Fibroblast of skin of left biceps (primary cell): ENCODE measurements around the gene COMMD4.
"Not testable (repeated sequence)": the region's sequence is repeated elsewhere in the genome, so short reads cannot be mapped to it uniquely, and the experiment has no call there.

Experiments
- DNase-seq, 2 experiments: peaks; one replicate each; pipeline ENCODE4 v3.0.0-alpha.2; 2013; ENCODE audit warnings: low read depth in 2 of 2

The COMMD4 gene

DNA sequence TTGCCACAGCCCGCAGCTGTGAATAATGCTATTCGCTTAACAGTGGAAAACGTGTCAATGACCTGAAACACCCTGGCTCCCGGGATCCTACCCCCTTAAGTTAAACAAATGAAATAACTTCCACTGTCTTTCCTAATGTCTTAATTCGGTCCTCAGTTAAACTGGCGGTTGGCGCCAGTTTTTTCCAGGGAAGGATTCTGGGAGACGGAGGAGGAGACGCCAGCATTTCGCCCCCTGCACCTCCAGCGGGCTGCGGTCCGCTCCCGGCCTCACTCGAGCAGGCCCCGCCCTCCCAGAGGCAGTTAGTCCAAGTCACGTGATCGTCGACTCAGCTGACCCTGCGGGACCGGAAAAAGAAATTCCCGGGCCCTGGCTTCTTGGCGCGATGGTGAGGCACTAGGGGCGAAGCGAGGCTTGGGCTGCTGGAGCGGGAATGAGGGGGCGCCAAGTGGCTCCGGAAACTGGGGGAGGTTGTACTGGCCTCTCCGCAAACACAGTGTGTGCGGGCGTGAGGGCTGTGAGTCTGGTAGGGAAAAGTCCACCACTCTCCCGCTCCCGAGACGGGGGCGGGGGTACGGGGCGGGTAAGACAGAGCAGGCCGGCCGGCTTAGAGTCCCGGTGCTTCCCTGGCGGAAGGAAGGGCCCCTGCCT is at the start of gene COMMD4:
Gene COMMD4, plus strand, starts transcription at position 359 of the 651 bp plus-strand sequence. Its CDS starts 27 bp downstream, at position 386.
- DNase-seq, result peak; percentile 91

GRCh38 chr15:75293660-75294059 is 42.2 kb upstream of the COMMD4 start:
- not testable (repeated sequence) for DNase-seq

- not testable (repeated sequence) for DNase-seq
Measured at GRCh38 chr15:75298541-75299310, 37.1 kb upstream of the COMMD4 start.

GRCh38 chr15:75299311-75299688 is 36.6 kb upstream of the COMMD4 start:
- DNase-seq, result not testable (repeated sequence)

DNA sequence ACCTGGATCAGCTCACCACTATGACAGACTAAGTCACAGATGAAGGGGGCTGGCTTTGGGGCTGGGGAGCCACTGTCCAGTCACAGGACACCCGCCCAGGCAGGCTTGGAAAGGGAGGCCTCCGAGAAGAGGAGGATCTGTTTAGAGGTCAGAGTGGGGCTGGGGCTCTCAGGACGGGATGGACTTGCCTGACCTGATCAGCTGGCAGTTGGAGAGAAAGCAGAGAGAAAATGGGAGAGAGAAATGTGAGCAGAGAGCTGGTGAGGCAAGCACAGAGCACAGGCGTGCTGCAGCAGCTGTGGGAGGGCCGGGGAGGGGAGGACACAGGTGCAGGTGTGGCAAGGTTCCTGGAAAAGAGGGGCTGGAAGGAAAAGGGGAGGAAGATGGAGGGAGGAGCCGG is 35.8 kb upstream of the COMMD4 start:
- not testable (repeated sequence) for DNase-seq

GRCh38 chr15:75302318-75302717 is 33.5 kb upstream of the COMMD4 start:
- no peak for DNase-seq

GRCh38 chr15:75302753-75303152 is 33.1 kb upstream of the COMMD4 start:
- not testable (repeated sequence) for DNase-seq

DNA sequence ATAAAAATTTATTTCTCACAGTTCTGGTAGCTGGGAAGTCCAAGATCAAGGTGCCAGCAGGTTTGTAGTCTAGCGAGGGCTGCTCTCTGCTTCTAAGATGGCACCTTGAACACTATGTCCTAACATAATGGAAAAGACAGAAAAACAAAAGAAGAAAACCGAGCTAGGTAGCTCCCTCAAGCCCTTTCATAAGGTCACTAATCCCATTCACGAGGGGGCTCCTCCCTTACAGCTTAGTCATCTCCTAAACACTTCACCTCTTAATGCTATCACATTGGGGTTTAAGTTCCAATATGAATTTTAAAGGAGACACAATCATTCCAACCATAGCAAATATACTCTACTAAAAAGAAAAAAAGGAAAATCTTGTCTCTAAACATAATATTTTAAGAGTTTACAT is 29.7 kb upstream of the COMMD4 start:
- DNase-seq, result no peak

- no peak for DNase-seq
Measured at GRCh38 chr15:75307778-75308390, 28.0 kb upstream of the COMMD4 start.

- no peak for DNase-seq
Measured at GRCh38 chr15:75309711-75310110, 26.2 kb upstream of the COMMD4 start.

- not testable (repeated sequence) for DNase-seq
Measured at GRCh38 chr15:75312548-75312947, 23.3 kb upstream of the COMMD4 start.

- DNase-seq, result no peak
Measured at GRCh38 chr15:75313116-75313845, 22.6 kb upstream of the COMMD4 start.

DNA sequence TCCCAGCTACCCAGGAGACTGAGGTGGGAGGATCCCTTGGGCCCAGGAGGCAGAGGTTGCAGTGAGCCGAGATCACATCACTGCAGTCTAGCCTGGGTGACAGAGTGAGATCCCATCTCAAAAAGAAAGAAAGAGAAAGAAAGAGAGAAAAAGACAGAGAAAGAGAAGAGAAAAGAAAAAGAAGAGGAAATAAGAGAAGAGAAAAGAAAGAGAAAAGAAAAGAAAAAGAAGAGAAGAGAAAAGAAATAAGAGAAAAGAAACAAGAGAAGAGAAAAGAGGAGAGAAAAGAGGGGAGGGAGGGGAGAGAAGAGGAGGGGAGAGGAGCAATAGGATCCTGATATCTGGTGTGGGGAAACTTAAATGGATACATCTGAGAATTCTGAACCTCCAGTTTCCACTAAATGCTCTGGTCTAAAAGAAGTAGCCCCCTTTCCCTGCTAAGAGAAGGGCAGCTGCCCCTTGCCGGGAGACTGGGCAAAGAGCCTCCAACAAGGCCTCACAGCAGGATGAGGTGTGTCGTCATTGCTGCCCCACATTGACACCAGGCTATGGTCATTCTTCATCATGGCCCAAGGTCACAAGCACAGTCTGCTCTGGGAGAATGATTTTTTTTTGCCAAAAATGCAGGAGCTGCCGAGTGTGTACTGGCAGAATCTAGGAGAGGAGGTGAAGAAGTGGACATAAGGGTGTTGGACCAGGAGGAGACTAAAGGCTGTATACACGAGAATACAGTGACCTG is 21.1 kb upstream of the COMMD4 start:
- no peak for DNase-seq

DNA sequence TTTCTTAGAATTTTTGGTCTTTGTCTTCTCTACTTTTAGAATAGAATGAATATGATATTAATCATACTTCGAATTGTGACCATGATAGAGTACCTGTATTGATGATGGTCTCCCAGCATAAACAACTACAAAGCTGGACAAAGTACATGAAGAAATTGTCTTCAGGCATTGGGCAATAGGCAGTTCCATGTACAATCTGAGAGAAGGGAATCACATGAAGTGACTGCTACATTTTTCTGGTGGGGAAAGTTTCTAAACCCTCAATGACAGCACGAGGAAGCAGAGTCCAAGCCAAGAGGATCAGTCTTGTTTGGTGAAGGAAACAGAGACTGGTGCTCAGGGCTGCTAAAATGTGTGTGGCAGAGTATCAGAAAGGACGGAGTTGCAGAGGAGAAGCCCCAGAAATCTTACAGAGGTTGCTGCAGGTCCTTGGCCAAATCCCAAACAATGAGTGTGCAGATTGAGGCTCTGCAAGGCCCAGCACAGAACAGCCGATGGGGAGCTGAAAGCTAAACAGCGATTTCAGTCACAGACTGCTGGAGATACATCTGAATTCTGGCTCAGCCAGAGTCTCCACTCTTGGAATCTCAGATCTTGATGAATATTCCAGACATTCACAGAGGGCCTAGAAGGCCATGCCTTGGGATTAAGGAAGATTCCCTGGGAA is 16.5 kb upstream of the COMMD4 start:
- not testable (repeated sequence) for DNase-seq

DNA sequence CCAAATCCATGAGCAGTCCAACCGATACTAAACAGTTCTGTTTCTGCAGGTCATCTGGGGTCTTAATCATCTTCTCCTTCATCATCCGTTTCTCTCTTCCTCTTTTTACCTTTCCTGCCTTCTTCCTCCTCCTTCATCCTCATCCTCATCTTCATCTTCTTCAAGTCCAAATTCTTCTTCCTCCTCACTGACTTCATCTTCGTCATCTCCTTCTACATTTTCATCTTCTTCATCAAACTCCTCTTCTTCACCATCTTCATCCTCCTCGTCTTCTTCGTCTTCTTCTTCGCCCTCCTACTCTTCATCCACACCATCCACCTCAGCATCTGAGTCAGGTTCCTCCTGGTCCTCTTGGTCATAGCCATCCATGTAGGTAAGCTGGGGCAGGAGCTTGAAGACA is 14.2 kb upstream of the COMMD4 start:
- DNase-seq, result no peak

DNA sequence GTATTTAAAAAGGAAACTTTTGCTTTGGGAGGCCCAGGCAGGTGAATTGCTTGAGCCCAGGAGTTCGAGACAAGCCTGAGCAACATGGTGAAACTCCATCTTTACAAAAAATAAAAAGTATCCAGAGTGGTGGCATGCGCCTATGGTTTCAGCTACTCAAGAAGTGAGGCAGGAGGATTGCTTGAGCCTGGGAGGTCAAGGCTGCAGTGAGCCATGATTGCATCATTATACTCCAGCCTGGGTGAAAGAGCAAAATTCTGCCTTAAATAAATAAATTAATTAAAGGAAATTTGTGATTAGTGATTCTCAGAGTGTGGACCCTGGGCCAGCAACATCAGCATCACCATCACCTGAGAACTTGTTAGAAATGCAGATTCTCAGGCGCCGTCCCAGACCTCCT is 9.9 kb upstream of the COMMD4 start:
- no peak for DNase-seq

DNA sequence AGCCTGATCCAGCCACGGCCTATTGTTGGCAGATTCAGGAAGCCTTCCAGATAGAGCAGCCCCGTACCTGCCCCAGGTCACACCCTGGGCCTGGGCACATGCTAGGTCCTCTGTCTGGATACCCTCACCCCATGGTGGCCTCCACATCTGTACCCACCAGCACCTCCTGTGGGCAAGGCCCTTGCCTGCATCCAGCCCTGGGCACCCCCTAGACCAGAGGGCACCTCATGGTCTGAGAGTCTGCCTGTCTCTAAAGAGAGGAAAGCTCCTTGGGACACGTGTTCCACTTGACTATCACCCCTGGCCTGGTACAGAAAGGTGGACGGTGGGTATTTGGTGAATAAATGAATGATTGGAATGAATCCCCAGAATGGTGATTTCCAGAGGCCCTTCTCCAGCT is 8.9 kb upstream of the COMMD4 start:
- DNase-seq, result no peak

DNA sequence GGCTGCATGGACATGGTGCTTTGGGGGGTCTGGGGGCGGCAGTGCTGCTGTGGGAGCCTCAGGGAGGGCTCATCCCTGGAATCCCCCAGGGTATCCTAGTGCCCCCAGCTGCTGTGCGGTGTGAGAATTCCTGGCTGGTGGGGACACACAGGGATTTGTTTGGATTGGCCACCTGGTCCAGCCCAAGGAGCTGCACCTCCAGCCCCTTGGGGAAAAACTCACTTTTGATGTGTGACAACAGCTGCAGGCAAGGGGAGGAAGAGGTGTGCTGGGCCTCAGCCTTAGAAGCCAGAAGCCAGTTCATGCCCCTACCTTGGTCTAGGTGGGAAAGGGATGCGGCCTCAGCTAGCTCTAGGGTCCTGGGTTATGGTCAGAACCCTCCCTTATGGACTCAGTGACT is 8.4 kb upstream of the COMMD4 start:
- no peak for DNase-seq

GRCh38 chr15:75328493-75329314 is 7.2 kb upstream of the COMMD4 start:
- DNase-seq, result no peak

DNA sequence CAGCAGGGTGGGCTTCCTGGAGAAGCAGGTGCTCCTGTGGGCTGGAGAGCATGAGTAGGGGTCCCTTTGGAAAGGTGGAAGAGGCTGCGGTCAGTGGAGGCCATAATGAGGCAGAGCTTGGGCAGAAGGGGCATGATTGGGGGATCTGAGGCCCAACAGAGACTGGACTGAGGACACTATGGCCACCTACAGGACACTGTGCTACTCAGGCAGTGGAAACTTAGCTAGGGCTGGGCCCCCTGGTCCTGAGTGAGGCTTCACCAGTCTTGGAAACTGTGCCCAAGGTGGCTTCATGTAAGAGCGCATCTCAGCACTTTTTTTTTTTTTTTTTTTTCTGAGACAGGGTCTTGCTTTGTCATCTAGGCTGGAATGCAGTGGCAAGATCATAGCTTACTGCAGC is 6.3 kb upstream of the COMMD4 start:
- DNase-seq, result no peak
